ENCODE measurements around the gene WDR6. TPM values are rescaled to one million over a fixed set of nuclear protein-coding genes. Genes with fewer than 3 reads are reported as not detected.

Gene WDR6
- total RNA-seq, 2 experiments from 2014 or later = 119 to 120 TPM

DNA sequence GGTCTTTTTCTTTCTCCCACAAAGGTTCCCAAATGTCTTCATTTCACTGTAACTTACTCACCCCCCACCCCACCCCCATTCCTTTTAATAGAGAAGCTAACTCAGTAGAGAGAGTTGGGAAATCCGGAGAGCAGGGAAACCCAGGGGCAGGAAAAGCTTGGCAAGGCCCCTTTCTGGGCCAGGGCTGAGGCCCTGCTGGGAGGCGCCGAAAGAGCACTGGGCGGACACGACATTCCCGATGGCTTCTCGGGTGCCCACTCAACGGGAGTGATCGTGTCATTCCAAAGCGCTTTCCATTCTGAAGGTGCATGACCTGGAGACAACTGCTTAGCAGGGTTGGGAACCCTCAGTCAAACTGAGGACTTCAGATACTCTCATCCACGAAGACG lies 12.7 kb downstream of the WDR6 start:
- no peak for DNase-seq
- Mint-ChIP-seq H3K36me3 (ENCODE audit: low read depth) (peaks cover 28% of the 10 kb centered on the region), H3K27me3 (ENCODE audit: low read depth) (no peaks in the 10 kb centered on the region), H3K27ac (peak overlapping the region; percentile 85), H3K4me1 (ENCODE audit: low read depth) (peaks cover 39% of the 10 kb centered on the region), H3K9me3 (no peaks in the 10 kb centered on the region), H3K4me3 (peak overlapping the region; percentile 96)
- intact Hi-C loops (cut with micrococcal nuclease) = loop anchor here (5.0 to 10.0 kb wide), 6 partner anchors 147 to 767 kb away; partner anchors contain the start of genes APEH, CCDC71, GMPPB and GPX1
- CTCF ChIA-PET = interaction anchor here (0.6 to 8.7 kb wide), 5 partner anchors 10 to 75 kb away, joined by 3 to 84 read pairs (median 5); partner anchors contain the start of genes QRICH1 and WDR6

DNA sequence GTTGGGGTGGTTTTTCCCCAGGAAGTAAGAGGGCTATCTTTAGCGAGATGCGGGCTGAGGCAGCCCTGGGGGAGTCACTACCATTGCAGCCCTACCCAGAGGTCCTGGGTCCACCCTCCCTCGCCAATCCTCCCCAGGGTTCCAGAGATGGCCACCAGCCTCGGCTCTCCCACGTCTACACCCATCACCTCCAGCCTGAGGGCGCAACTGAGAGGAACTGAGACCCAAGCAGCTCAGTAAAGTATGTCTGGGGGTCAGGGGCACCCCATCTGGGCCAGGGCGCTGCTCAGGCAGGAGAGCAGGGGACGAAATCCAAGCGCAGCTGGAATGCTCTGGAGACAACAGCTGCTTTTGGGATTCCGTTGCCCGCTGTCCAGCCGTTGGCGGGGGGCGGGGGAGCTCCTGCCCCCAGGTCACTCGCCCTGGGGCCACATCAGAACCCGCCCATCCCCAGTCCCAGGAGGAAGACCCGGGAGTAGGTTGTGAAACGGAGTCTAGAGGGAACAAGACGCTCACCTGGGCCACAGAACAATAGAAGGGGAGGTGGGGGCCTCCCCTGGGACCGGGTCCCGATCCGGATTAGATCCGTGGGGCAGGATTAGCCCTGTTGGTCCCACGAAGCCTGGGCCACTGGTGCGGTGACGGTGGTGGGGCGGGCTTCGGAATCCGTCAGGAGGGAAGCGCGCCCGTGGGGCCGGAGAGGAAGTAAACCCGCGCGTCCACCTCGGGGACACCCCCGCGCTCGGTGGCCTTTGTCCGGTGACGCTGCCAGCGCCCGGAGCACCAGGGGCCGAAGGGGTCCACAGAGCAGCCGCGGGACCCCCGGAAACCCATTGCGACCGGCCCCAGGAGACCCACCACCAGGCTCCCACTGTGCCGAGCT lies 13.4 kb downstream of the WDR6 start:
- CTCF ChIA-PET = interaction anchor here (0.6 to 8.7 kb wide), 6 partner anchors 11 to 1252 kb away, joined by 3 to 84 read pairs (median 12); partner anchors contain the start of genes P4HTM, QRICH1 and WDR6
- peak; percentile 50 for DNase-seq
- H3K27me3 Mint-ChIP-seq (ENCODE audit: low read depth) = no peaks in the 10 kb centered on the region
- H3K27ac Mint-ChIP-seq = peak overlapping the region; percentile 95
- H3K36me3 Mint-ChIP-seq (ENCODE audit: low read depth) = peaks cover 29% of the 10 kb centered on the region
- H3K4me1 Mint-ChIP-seq (ENCODE audit: low read depth) = peaks cover 45% of the 10 kb centered on the region
- H3K4me3 Mint-ChIP-seq = peak overlapping the region; percentile 96
- H3K9me3 Mint-ChIP-seq = no peaks in the 10 kb centered on the region
- intact Hi-C loops (cut with micrococcal nuclease) = loop anchor here (1.0 to 10.0 kb wide), 11 partner anchors 9 to 767 kb away; partner anchors contain the start of genes APEH, CCDC71, GMPPB and GPX1

DNA sequence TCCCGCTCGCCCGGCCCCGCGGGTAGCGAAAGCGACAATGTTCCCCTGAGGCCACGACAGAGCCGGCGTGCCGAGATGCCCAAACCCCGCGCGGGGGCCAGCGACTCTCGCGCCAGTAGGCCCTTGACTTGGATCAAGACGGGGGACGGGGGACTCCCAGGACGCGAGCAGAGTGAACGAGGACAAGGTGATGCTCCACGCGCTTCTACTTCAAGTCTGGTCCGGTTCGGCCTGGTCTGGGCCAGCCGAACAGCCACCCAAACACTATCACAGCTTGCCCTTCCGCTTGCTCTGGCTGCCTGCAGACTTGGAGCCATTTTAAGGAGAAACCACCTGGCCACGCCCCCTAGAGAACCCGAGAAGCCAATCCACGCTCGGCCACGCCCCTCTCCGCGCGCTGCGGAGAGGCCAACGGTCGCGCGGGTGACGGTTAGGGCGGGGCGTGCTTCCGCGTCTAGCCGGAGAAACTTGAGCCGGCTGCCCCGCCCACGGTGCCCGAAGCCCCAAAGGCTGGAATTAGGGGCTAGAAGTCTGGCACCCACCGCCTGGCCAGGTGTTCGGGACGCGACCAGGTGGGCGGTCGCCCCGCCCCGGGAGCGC lies 14.1 kb downstream of the WDR6 start:
- Mint-ChIP-seq H3K27ac (peak overlapping the region; percentile 95), H3K36me3 (ENCODE audit: low read depth) (peaks cover 34% of the 10 kb centered on the region), H3K27me3 (ENCODE audit: low read depth) (no peaks in the 10 kb centered on the region), H3K4me1 (ENCODE audit: low read depth) (peaks cover 53% of the 10 kb centered on the region), H3K4me3 (peak overlapping the region; percentile 96), H3K9me3 (no peaks in the 10 kb centered on the region)
- intact Hi-C loops (cut with micrococcal nuclease) = loop anchor here (1.0 to 10.0 kb wide), 11 partner anchors 8 to 766 kb away; partner anchors contain the start of genes APEH, CCDC71, GMPPB and GPX1
- peak; percentile 99 for DNase-seq
- CTCF ChIA-PET = interaction anchor here (0.6 to 8.7 kb wide), 11 partner anchors 10 to 1251 kb away, joined by 3 to 84 read pairs (median 5); partner anchors contain the start of genes DAG1, IP6K2, P4HTM and QRICH1

DNA sequence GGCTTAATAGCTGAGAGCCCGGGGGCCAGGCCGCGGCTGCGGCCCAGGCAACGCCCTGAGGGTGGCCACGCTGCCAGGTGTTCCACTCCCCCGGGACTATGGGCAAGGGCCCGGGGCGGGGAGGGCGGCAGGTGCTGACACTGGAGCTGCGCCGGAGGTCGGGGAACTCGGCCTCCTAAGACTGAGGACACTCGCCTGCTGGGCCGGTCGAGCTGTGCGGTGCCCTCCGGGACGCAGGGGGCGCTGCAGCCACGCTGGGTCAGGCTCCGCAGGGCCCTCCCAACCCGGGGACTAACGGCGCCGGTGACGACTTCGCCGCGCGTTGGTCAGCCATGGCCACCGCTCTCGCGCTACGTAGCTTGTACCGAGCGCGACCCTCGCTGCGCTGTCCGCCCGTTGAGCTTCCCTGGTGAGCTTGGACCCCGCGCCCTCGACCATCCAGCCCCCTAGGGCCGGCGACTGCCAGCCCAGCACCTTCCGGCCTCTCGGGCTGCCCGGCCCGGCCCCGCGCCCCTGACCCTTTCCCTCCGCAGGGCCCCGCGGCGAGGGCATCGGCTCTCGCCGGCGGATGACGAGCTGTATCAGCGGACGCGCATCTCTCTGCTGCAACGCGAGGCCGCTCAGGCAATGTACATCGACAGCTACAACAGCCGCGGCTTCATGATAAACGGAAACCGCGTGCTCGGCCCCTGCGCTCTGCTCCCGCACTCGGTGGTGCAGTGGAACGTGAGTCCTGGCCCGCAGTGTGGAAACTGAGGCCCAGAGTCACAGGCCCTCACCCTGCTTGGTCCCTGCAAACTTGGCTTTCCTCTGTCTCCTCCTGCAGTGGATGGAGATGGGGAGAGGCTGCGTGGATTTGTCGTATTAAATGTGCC lies 14.9 kb downstream of the WDR6 start, which contains the start of gene NDUFAF3:
Gene NDUFAF3, plus strand, starts transcription at position 309 of the 875 bp plus-strand sequence. Its CDS starts 24 bp downstream, at position 333.
- Mint-ChIP-seq H3K27me3 (ENCODE audit: low read depth) (no peaks in the 10 kb centered on the region), H3K27ac (peak within 1 kb of the TSS; percentile 97), H3K4me3 (peak within 1 kb of the TSS; percentile 96), H3K9me3 (no peaks in the 10 kb centered on the region), H3K4me1 (ENCODE audit: low read depth) (peaks cover 60% of the 10 kb centered on the region), H3K36me3 (ENCODE audit: low read depth) (peaks cover 42% of the 10 kb centered on the region)
- DNase-seq = peak; percentile 95
- CTCF ChIA-PET = interaction anchor here (0.6 to 8.7 kb wide), 14 partner anchors 9 to 448 kb away, joined by 3 to 84 read pairs (median 6); partner anchors contain the start of genes DAG1, IP6K2, P4HTM and QRICH1
- intact Hi-C loops (cut with micrococcal nuclease) = loop anchor here (1.0 to 10.0 kb wide), 11 partner anchors 7 to 765 kb away; partner anchors contain the start of genes APEH, CCDC71, GMPPB and GPX1

DNA sequence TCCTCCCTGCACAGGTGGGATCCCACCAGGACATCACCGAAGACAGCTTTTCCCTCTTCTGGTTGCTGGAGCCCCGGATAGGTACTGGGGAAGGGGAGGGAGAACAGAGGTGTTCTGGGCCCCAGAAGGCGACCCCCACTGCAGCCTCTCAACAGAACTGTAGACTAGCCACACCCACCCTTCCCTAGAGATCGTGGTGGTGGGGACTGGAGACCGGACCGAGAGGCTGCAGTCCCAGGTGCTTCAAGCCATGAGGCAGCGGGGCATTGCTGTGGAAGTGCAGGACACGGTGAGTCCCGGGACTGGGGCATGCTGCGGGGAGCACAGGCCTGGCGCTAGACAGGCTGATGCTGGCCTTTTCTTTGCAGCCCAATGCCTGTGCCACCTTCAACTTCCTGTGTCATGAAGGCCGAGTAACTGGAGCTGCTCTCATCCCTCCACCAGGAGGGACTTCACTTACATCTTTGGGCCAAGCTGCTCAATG lies 15.5 kb downstream of the WDR6 start:
- Mint-ChIP-seq H3K36me3 (ENCODE audit: low read depth) (peaks cover 48% of the 10 kb centered on the region), H3K4me3 (peak overlapping the region; percentile 96), H3K27ac (peak overlapping the region; percentile 97), H3K9me3 (no peaks in the 10 kb centered on the region), H3K4me1 (ENCODE audit: low read depth) (peaks cover 63% of the 10 kb centered on the region), H3K27me3 (ENCODE audit: low read depth) (no peaks in the 10 kb centered on the region)
- CTCF ChIA-PET = interaction anchor here (0.5 to 8.7 kb wide), 12 partner anchors 8 to 1936 kb away, joined by 3 to 84 read pairs (median 6); partner anchors contain the start of genes P4HTM, QRICH1 and WDR6
- no peak for DNase-seq
- intact Hi-C loops (cut with micrococcal nuclease) = loop anchor here (5.0 to 10.0 kb wide), 6 partner anchors 145 to 765 kb away; partner anchors contain the start of genes APEH, CCDC71, GMPPB and GPX1

DNA sequence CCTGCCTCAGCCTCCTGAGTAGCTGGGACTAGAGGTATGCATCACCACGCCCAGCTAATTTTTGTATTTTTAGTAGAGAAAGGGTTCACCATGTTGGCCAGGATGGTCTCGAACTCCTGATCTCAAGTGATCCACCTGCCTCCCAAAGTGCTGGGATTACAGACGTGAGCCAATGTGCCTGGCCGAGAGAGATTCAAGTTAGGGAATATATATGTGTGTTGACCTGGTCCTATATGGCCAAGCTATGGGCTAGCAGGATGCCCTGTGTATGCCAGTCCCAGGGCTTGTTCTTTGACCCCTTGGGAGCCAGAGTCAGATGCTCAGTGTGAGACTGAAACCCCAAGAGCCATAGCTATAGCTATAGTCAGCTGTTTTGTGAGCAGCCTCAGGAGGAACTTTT lies 16.6 kb downstream of the WDR6 start:
- Mint-ChIP-seq H3K4me1 (ENCODE audit: low read depth) (peaks cover 69% of the 10 kb centered on the region), H3K27ac (peak overlapping the region; percentile 38), H3K9me3 (no peaks in the 10 kb centered on the region), H3K27me3 (ENCODE audit: low read depth) (no peaks in the 10 kb centered on the region), H3K4me3 (peak overlapping the region; percentile 96), H3K36me3 (ENCODE audit: low read depth) (peaks cover 55% of the 10 kb centered on the region)
- CTCF ChIA-PET = interaction anchor here (0.6 to 8.7 kb wide), 3 partner anchors 14 to 147 kb away, joined by 3 to 84 read pairs (median 36); partner anchors contain the start of genes P4HTM and WDR6
- intact Hi-C loops (cut with micrococcal nuclease) = loop anchor here (5.0 to 10.0 kb wide), 6 partner anchors 144 to 764 kb away; partner anchors contain the start of genes APEH, CCDC71, GMPPB and GPX1
- DNase-seq = no peak

DNA sequence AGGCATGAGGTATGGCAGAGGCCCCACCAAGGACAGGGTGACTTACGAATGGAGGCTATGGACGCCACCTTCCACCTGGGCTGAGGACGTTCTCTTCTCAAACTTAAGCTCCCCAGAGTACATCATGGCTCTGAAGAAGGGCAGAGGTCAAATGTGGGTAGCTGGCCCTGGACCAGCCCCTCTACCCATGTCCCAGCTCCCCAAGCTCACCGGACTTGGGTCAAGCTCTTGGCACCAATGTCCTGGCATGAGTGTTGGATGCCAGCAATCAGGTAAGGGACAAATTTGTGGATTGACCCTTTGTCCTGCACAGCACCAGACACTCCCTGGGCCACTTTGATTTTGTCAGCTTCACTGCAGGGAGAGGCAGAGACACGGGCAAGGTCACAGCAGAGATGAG lies 17.3 kb downstream of the WDR6 start:
- CTCF ChIA-PET = interaction anchor here (4.5 kb wide), 1 partner anchor 36 kb away, joined by 36 read pairs; the partner anchor contains the start of gene P4HTM
- Mint-ChIP-seq H3K27ac (no peak overlapping the region), H3K9me3 (no peaks in the 10 kb centered on the region), H3K27me3 (ENCODE audit: low read depth) (no peaks in the 10 kb centered on the region), H3K4me3 (peak overlapping the region; percentile 12), H3K4me1 (ENCODE audit: low read depth) (peaks cover 65% of the 10 kb centered on the region), H3K36me3 (ENCODE audit: low read depth) (peaks cover 57% of the 10 kb centered on the region)
- intact Hi-C loops (cut with micrococcal nuclease) = loop anchor here (5.0 to 10.0 kb wide), 6 partner anchors 143 to 763 kb away; partner anchors contain the start of genes APEH, CCDC71, GMPPB and GPX1
- no peak for DNase-seq

DNA sequence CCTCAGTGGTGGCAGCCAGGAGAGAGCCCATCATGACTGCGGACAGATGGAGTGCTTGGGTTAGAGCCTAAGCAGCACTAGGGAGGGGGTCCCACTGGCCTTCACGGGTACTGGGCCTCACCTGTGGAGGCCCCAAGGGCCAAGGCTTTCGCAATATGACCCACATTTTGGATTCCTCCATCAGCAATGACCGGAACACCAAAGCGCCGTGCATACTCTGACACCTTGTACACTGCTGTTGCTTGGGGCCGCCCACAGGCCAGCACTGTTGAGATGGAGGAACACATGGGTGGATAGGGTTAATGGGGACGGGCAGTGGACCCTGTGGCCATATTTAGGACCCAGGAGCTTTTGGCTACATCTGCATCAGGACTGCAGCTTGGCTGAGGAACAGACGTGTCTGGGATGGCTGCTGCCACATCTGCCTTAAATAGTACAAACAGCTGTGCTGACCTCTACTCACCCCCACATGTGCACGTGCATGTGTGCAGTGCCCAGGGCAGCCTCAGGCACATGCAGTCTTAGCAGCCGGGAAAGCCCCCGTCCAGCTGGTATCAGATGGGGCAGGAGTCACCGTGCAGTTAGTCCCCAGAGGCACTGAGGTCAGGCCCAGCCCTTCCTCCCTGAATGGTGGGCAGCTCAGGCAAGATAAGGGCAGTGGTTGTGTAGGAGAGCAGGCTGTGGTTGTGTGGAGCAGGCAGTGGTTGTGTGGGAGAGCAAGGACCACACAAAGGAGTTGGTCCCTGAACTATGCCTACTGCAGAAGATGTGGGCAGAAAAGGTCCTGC lies 18.0 kb downstream of the WDR6 start:
- Mint-ChIP-seq H3K4me3 (no peak overlapping the region), H3K27ac (peak overlapping the region; percentile 64), H3K4me1 (ENCODE audit: low read depth) (peaks cover 64% of the 10 kb centered on the region), H3K9me3 (no peaks in the 10 kb centered on the region), H3K36me3 (ENCODE audit: low read depth) (peaks cover 57% of the 10 kb centered on the region), H3K27me3 (ENCODE audit: low read depth) (no peaks in the 10 kb centered on the region)
- no peak for DNase-seq
- intact Hi-C loops (cut with micrococcal nuclease) = loop anchor here (10.0 kb wide), 1 partner anchor 700 kb away; the partner anchor contains the start of gene GMPPB
- CTCF ChIA-PET = interaction anchor here (1.3 to 4.5 kb wide), 3 partner anchors 13 to 36 kb away, joined by 4 to 36 read pairs (median 9); partner anchors contain the start of genes P4HTM and WDR6

DNA sequence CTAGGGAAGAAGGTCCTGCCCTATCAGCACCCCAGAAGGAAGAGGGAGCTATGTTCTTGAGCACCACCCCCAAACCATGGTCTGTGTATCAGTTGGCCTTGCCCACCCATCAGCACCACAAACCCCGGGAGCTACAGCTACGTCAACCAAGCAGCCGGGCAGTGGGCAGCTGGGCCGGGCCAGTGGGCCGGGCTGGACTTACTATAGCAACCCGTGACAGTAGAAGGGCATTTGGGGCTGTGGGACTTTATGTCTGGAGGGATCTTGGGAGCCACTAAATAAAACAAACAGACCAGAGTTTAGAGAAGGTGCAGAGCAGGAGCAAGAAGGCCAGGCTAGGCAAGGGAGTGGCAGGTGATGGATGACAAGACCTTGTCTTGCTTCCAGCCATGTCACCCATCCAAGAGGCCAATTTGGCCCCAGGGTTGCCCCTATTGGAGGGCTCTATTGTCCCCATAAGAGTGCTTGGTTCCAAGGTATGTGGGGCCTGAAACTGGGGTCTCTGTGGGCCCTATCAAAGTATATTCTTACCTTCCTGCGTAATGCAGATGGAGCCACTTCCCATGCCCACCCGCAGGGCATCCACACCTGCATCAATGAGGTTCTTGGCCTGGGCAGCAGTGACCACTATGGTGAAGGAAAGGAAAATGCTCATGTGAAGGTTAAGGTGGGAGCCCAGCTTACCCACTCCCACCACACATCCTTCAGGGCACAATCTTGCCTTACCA lies 18.8 kb downstream of the WDR6 start:
- DNase-seq = no peak
- no peak overlapping the region for H3K4me3 Mint-ChIP-seq
- CTCF ChIA-PET = interaction anchor here (1.0 to 2.4 kb wide), 4 partner anchors 12 to 38 kb away, joined by 4 to 9 read pairs (median 5); partner anchors contain the start of gene WDR6
- H3K9me3 Mint-ChIP-seq = no peaks in the 10 kb centered on the region
- no peaks in the 10 kb centered on the region for H3K27me3 Mint-ChIP-seq (ENCODE audit: low read depth)
- intact Hi-C loops (cut with micrococcal nuclease) = loop anchor here (10.0 kb wide), 1 partner anchor 699 kb away; the partner anchor contains the start of gene GMPPB
- peaks cover 57% of the 10 kb centered on the region for H3K36me3 Mint-ChIP-seq (ENCODE audit: low read depth)
- peak overlapping the region; percentile 64 for H3K27ac Mint-ChIP-seq
- peaks cover 63% of the 10 kb centered on the region for H3K4me1 Mint-ChIP-seq (ENCODE audit: low read depth)
